Right atrium auricular region (tissue), 2 donors: Measurements from ENCODE around the gene WDR64. TPM values are rescaled to one million over a fixed set of nuclear protein-coding genes. Genes with fewer than 3 reads are reported as not detected.

Experiments
- DNase-seq: peaks from one replicate; pipeline ENCODE4 v3.0.0-alpha.2; 2019; ENCODE audit warnings: low spot score
- H3K27ac ChIP-seq, 2 donors: fragments of 200-600 bp; sonication (generic); 1 replicate in 1 of 2; 2 replicates in 1 of 2; pipeline ENCODE4 v1.5.1; 2016 to 2019
- H3K27me3 ChIP-seq, 2 donors: fragments of 200-600 bp; sonication (generic); one replicate each; pipeline versions ENCODE4 v1.5.1 to v1.6.0; 2017 to 2019
- H3K36me3 ChIP-seq: fragments of 200-600 bp; sonication (generic); one replicate; pipeline ENCODE4 v1.5.1; 2016
- H3K4me1 ChIP-seq, 2 donors: fragments of 200-600 bp; sonication (generic); one replicate each; pipeline versions ENCODE4 v1.5.1 to v1.6.0; 2017 to 2019
- H3K4me3 ChIP-seq, 2 donors: fragments of 200-600 bp; sonication (generic); 1 replicate in 1 of 2; 2 replicates in 1 of 2; pipeline ENCODE4 v1.5.1; 2017 to 2019; ENCODE audit warnings: mild to moderate bottlenecking in 1 of 2, moderate library complexity in 1 of 2
- H3K9me3 ChIP-seq, 2 donors: fragments of 200-600 bp; sonication (generic); one replicate each; pipeline ENCODE4 v1.5.1; 2019
- total RNA-seq, 2 donors: library from RNA; depleted of rRNA; stranded (reverse); fragments of >200 nt; gene quantifications; one replicate each; pipeline ENCODE4 v1.1.0, GENCODE V29; 2016
- TF ChIP-seq, protein P1 (sequence below), 2 donors: fragments of 200-600 bp; sonication (generic); IDR thresholded peaks; one replicate each; pipeline ENCODE4 v1.5.1; 2019; ENCODE audit warnings: antibody characterized with exemption in 2 of 2

Gene WDR64
- total RNA-seq, 2 donors from 2014 or later = not detected

DNA sequence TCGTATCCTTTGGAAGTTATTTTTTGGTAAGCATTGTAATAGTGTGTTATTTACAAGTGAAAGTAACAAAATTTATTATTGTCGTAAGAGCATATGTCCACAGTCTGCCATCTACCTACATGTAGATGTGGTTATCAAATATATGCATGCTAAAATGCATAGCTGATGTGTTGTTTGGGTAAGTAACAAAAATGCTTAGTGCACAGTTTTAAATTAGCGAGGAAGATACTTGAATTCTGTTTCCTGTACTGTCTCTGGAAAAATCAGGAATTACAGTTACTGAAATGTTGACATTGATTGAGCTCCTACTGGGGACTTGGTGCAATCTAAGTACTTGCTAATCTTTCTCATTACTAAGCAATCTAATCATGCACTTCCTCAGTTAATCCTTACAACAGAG is 14.3 kb downstream of the WDR64 start:
- no peak for DNase-seq
- H3K27me3 ChIP-seq = no peaks in the 10 kb centered on the region
- no peaks in the 10 kb centered on the region for H3K4me1 ChIP-seq
- TF ChIP-seq, protein P1, sequence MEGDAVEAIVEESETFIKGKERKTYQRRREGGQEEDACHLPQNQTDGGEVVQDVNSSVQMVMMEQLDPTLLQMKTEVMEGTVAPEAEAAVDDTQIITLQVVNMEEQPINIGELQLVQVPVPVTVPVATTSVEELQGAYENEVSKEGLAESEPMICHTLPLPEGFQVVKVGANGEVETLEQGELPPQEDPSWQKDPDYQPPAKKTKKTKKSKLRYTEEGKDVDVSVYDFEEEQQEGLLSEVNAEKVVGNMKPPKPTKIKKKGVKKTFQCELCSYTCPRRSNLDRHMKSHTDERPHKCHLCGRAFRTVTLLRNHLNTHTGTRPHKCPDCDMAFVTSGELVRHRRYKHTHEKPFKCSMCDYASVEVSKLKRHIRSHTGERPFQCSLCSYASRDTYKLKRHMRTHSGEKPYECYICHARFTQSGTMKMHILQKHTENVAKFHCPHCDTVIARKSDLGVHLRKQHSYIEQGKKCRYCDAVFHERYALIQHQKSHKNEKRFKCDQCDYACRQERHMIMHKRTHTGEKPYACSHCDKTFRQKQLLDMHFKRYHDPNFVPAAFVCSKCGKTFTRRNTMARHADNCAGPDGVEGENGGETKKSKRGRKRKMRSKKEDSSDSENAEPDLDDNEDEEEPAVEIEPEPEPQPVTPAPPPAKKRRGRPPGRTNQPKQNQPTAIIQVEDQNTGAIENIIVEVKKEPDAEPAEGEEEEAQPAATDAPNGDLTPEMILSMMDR (IDR thresholded peaks at IDR 0.05) = no peak
- H3K9me3 ChIP-seq = no peaks in the 10 kb centered on the region
- H3K27ac ChIP-seq = no peak overlapping the region
- H3K36me3 ChIP-seq = no peaks in the 10 kb centered on the region
- H3K4me3 ChIP-seq = no peak overlapping the region

DNA sequence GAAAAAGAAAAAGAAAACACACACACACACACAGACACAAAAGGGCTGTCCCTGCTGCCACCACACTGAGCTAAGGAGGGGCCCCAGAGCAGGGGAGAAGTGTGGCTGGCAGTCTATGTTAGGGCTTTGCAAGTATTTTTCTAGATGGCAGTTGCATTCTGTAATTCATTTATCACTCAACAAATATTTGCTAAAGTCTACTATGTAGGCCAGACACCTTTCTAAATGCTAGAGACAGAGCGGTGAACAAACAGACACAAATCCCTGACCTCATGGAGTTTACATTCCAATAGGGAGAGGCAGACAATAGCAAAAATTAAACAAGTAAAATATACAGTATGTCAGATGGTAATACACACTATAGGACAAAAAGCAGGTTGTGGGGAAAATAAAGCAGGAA is 20.2 kb downstream of the WDR64 start:
- H3K27ac ChIP-seq = no peak overlapping the region
- no peaks in the 10 kb centered on the region for H3K27me3 ChIP-seq
- H3K4me3 ChIP-seq = no peak overlapping the region
- no peaks in the 10 kb centered on the region for H3K36me3 ChIP-seq
- TF ChIP-seq, protein P1 (IDR thresholded peaks at IDR 0.05) = no peak
- H3K9me3 ChIP-seq = no peaks in the 10 kb centered on the region
- no peak for DNase-seq
- no peaks in the 10 kb centered on the region for H3K4me1 ChIP-seq

DNA sequence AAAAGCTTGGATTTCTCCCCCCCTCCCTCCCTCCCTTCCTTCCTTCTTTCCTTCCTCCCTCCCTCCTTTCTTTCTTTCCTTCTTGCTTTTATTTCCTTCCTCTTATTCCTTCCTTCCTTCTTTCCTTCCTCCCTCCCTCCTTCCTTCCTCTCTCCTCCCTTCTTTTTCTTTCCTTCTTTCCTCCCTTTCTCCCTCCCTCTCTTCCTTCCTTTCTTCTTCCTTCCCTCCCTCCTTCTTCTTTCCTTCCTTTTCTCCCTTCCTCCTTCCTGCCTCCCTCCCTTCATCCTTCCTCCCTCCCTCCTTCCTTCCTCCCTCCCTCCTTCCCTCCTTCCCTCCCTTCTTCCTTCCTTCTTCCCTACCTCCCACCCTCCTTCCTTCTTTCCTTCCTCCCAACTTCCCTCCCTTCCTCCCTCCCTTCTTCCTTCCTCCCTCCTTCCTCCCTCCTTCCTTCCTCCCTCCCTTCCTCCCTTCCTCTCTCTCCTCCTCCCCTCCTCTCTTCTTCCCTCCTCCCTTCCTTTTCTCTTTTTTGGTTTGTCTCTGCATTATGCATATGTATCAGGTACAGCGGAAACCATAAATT is 22.8 kb downstream of the WDR64 start:
- Histone ChIP-seq H3K36me3 (no peaks in the 10 kb centered on the region), H3K9me3 (no peaks in the 10 kb centered on the region), H3K27ac (no peak overlapping the region), H3K27me3 (no peaks in the 10 kb centered on the region), H3K4me3 (no peak overlapping the region), H3K4me1 (no peaks in the 10 kb centered on the region)
- TF ChIP-seq, protein P1 (IDR thresholded peaks at IDR 0.05) = no peak
- DNase-seq = no peak

DNA sequence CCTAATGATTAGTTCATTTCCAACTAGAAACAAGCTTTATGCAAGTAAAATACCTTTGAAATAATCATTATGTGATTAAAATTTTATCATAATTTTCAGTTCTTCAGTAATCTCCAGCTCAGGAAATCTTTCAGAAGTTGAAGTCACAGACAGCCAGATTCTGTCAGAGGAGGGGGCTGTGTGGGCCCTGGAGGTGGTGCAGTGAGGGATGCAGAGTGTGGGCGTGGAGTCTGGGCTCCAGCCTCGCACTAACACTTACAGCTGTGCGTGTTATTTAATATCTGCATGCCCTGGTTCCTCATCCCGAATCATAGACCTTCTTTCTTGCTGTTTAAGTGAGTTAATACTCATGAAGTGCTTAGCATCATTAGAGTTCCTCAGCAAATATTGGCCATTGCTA is 23.9 kb downstream of the WDR64 start:
- H3K4me1 ChIP-seq = no peaks in the 10 kb centered on the region
- H3K36me3 ChIP-seq = no peaks in the 10 kb centered on the region
- no peaks in the 10 kb centered on the region for H3K27me3 ChIP-seq
- no peak overlapping the region for H3K27ac ChIP-seq
- H3K4me3 ChIP-seq = no peak overlapping the region
- TF ChIP-seq, protein P1 (IDR thresholded peaks at IDR 0.05) = no peak
- DNase-seq = no peak
- H3K9me3 ChIP-seq = no peaks in the 10 kb centered on the region

DNA sequence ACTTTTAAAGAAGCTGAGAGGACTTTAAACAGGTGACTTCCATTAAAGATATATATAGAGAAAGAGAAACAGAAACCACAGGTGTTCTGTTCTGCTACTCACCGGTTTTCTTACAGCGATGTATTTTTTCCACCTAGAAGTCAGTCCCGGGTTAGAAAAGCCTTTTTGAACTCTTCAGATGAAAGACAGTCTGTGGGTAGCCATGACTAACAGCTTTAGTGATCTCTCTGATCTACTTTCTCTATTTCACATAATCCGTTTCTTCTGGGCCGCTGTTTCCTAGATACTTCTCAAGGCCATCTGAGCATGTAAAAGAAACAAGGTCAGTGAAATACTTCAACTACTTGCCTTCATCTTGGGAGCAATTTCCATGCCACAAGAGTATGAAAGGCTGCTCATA is 25.1 kb downstream of the WDR64 start:
- no peaks in the 10 kb centered on the region for H3K36me3 ChIP-seq
- TF ChIP-seq, protein P1 (IDR thresholded peaks at IDR 0.05) = no peak

DNA sequence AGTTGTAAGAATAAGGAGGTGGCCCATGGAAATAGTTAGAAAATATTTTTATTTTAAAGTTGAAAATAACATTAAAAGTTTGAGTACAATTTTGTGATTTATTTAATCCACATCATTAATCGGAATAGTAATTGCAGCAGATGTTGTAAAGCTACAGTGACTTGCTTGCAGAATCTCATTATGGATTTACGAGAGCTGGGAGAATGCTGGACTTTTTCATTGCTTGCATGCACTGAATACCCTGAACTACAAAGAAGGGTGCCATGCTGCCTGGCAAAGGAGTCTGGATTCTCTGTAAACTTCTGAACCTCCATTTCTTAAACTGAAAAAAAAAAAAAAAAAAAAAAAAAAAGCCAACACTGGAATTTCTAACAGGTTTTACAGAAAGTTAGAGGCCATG is 26.5 kb downstream of the WDR64 start:
- Histone ChIP-seq H3K4me3 (no peak overlapping the region), H3K27ac (no peak overlapping the region), H3K27me3 (no peaks in the 10 kb centered on the region), H3K9me3 (no peaks in the 10 kb centered on the region), H3K36me3 (no peaks in the 10 kb centered on the region), H3K4me1 (no peaks in the 10 kb centered on the region)
- no peak for DNase-seq
- TF ChIP-seq, protein P1 (IDR thresholded peaks at IDR 0.05) = no peak

More for the DNA sequence above, 25.1 kb downstream of the WDR64 start:
- no peak for DNase-seq
- no peaks in the 10 kb centered on the region for H3K9me3 ChIP-seq
- no peaks in the 10 kb centered on the region for H3K27me3 ChIP-seq
- no peak overlapping the region for H3K27ac ChIP-seq
- no peak overlapping the region for H3K4me3 ChIP-seq
- H3K4me1 ChIP-seq = no peaks in the 10 kb centered on the region
